Nephron (organoid): Measurements from ENCODE around the gene CACNA2D4.

Experiments
- H3K27ac Mint-ChIP-seq, 3 experiments: 2 replicates each; pipeline ENCODE4 v1.8.0; 2020; ENCODE audit warnings: mixed read lengths in 3 of 3, mild to moderate bottlenecking in 2 of 3, moderate library complexity in 1 of 3
- H3K27me3 Mint-ChIP-seq: 2 replicates; pipeline ENCODE4 v1.8.0; 2021; ENCODE audit warnings: low read depth, mild to moderate bottlenecking, moderate library complexity, mixed read lengths
- H3K36me3 Mint-ChIP-seq: 2 replicates; pipeline ENCODE4 v1.8.0; 2020; ENCODE audit warnings: low read depth, mixed read lengths
- H3K4me1 Mint-ChIP-seq: 2 replicates; pipeline ENCODE4 v1.8.0; 2020; ENCODE audit warnings: mixed read lengths
- H3K4me3 Mint-ChIP-seq, 3 experiments: 2 replicates each; pipeline ENCODE4 v1.8.0; 2020; ENCODE audit warnings: mild to moderate bottlenecking in 3 of 3, mixed read lengths in 3 of 3, moderate library complexity in 2 of 3
- H3K9me3 Mint-ChIP-seq: 2 replicates; pipeline ENCODE4 v1.8.0; 2020; ENCODE audit warnings: mixed read lengths
- CTCF ChIP-seq, 3 experiments: fragments of 200-600 bp; sonication (generic); IDR thresholded peaks; one replicate each; pipeline ENCODE4 v1.5.0; 2021; ENCODE audit warnings: antibody characterized with exemption in 3 of 3; ENCODE audit not compliant: unreplicated experiment in 3 of 3

Gene CACNA2D4

GRCh38 chr12:1815108-1815507 lies 103.3 kb downstream of the CACNA2D4 start:
- H3K9me3 Mint-ChIP-seq = peaks cover 3% of the 10 kb centered on the region
- H3K27ac Mint-ChIP-seq = no peak overlapping the region
- TF ChIP-seq CTCF (IDR thresholded peaks at IDR 0.05; ENCODE audit: unreplicated experiment in 3 of 3) = no peak
- H3K4me1 Mint-ChIP-seq = peaks cover 11% of the 10 kb centered on the region
- no peaks in the 10 kb centered on the region for H3K36me3 Mint-ChIP-seq
- no peak overlapping the region for H3K4me3 Mint-ChIP-seq
- H3K27me3 Mint-ChIP-seq = peaks cover 39% of the 10 kb centered on the region

GRCh38 chr12:1814266-1814665 lies 104.2 kb downstream of the CACNA2D4 start:
- Mint-ChIP-seq H3K36me3 (no peaks in the 10 kb centered on the region), H3K27me3 (peaks cover 30% of the 10 kb centered on the region), H3K4me3 (no peak overlapping the region), H3K4me1 (peaks cover 4% of the 10 kb centered on the region), H3K9me3 (peaks cover 3% of the 10 kb centered on the region), H3K27ac (no peak overlapping the region)
- TF ChIP-seq CTCF (IDR thresholded peaks at IDR 0.05; ENCODE audit: unreplicated experiment in 3 of 3) = no peak

- peaks cover 3% of the 10 kb centered on the region for H3K9me3 Mint-ChIP-seq
- H3K36me3 Mint-ChIP-seq = no peaks in the 10 kb centered on the region
- no peak overlapping the region for H3K27ac Mint-ChIP-seq
- H3K27me3 Mint-ChIP-seq = peaks cover 26% of the 10 kb centered on the region
- H3K4me3 Mint-ChIP-seq = no peak overlapping the region
- H3K4me1 Mint-ChIP-seq = no peaks in the 10 kb centered on the region
- no peak for TF ChIP-seq CTCF (IDR thresholded peaks at IDR 0.05; ENCODE audit: unreplicated experiment in 3 of 3)
Measured at GRCh38 chr12:1812650-1813302, 105.7 kb downstream of the CACNA2D4 start.

- H3K27me3 Mint-ChIP-seq = peaks cover 25% of the 10 kb centered on the region
- no peaks in the 10 kb centered on the region for H3K4me1 Mint-ChIP-seq
- H3K36me3 Mint-ChIP-seq = no peaks in the 10 kb centered on the region
- TF ChIP-seq CTCF (IDR thresholded peaks at IDR 0.05; ENCODE audit: unreplicated experiment in 3 of 3) = no peak
- H3K27ac Mint-ChIP-seq = no peak overlapping the region
- H3K9me3 Mint-ChIP-seq = peaks cover 3% of the 10 kb centered on the region
- H3K4me3 Mint-ChIP-seq = no peak overlapping the region
Measured at GRCh38 chr12:1811948-1812291, 106.5 kb downstream of the CACNA2D4 start.

- Mint-ChIP-seq H3K27me3 (peaks cover 20% of the 10 kb centered on the region), H3K4me3 (no peak overlapping the region), H3K4me1 (no peaks in the 10 kb centered on the region), H3K9me3 (no peaks in the 10 kb centered on the region), H3K27ac (no peak overlapping the region), H3K36me3 (no peaks in the 10 kb centered on the region)
- TF ChIP-seq CTCF (IDR thresholded peaks at IDR 0.05; ENCODE audit: unreplicated experiment in 3 of 3) = no peak
Measured at GRCh38 chr12:1811281-1811947, 107.0 kb downstream of the CACNA2D4 start.

- Mint-ChIP-seq H3K4me1 (no peaks in the 10 kb centered on the region), H3K27ac (no peak overlapping the region), H3K9me3 (no peaks in the 10 kb centered on the region), H3K4me3 (no peak overlapping the region), H3K27me3 (peaks cover 19% of the 10 kb centered on the region), H3K36me3 (no peaks in the 10 kb centered on the region)
- TF ChIP-seq CTCF (IDR thresholded peaks at IDR 0.05; ENCODE audit: unreplicated experiment in 3 of 3) = no peak
Measured at GRCh38 chr12:1810931-1811280, 107.5 kb downstream of the CACNA2D4 start.
